ENCODE results near the gene TCERG1L.

TCERG1L gene

DNA sequence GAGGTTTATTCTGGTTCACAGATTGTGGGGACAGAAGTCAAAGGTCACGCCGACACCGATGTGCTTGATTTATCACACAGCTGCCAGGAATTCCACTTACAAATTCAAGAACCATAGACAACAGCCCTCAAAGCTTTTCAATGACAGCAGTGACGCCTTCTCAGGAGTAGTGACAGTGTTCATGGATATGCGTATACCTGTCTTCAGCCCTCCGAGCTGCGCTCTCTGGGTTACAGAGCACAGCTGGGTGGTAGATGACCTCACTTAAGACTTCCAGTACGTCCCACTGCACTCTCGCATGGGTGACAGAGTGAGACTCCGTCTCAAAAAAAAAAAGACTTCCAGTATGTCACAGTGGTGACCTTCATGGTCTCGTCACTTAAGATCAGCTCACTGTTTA is 108.5 kb downstream of the TCERG1L start:
- TF ChIP-seq, protein P1, sequence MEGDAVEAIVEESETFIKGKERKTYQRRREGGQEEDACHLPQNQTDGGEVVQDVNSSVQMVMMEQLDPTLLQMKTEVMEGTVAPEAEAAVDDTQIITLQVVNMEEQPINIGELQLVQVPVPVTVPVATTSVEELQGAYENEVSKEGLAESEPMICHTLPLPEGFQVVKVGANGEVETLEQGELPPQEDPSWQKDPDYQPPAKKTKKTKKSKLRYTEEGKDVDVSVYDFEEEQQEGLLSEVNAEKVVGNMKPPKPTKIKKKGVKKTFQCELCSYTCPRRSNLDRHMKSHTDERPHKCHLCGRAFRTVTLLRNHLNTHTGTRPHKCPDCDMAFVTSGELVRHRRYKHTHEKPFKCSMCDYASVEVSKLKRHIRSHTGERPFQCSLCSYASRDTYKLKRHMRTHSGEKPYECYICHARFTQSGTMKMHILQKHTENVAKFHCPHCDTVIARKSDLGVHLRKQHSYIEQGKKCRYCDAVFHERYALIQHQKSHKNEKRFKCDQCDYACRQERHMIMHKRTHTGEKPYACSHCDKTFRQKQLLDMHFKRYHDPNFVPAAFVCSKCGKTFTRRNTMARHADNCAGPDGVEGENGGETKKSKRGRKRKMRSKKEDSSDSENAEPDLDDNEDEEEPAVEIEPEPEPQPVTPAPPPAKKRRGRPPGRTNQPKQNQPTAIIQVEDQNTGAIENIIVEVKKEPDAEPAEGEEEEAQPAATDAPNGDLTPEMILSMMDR (IDR thresholded peaks at IDR 0.05; ENCODE audit: insufficient read depth, low read length, poor library complexity, severe bottlenecking): no peak
- H3K27me3 ChIP-seq (replicated peaks; ENCODE audit: control insufficient read depth, insufficient read depth, low read length): no peaks in the 10 kb centered on the region
- no peaks in the 10 kb centered on the region for H3K36me3 ChIP-seq (ENCODE audit: control insufficient read depth, insufficient read depth, low read length)
- H3K4me3 ChIP-seq (replicated peaks; ENCODE audit: low read depth, low read length): no peak overlapping the region
- DNase-seq (ENCODE audit: extremely low read depth, insufficient read length): no peak

DNA sequence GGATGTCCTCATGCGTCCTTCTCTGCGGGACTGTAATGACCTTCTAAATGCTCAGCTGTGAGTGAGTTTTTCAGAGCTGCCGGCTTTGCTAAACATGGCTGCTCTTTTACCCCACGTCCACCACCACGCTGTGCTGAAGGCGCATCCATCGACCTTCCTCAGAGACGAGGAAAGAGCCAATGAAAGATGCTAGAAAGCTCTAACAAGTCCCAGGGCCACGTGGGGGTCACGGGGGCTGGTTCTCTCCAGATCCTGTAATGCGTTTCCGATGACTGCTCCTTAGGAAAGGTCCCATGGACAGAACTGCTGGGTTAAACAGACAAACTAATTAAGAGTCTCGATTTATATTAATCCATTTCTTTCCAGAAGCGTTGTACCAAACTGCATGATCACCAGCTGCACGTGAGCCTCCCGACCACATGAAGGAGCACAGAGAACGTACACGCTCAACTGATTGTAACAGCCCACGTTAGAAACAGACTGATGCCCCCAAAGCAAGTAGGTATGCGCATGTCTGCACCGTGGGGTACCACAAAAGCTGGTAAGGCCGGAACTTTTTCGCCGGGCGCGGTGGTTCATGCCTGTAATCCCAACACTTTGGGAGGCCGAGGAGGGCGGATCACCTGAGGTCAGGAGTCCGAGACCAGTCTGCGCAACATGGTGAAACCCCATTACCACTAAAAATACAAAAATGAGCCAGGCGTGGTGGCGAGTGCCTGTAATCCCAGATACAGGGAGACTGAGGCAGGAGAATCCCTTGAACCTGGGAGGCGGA is 109.6 kb downstream of the TCERG1L start:
- Histone ChIP-seq H3K4me3 (replicated peaks; ENCODE audit: low read depth, low read length) (no peak overlapping the region), H3K36me3 (ENCODE audit: control insufficient read depth, insufficient read depth, low read length) (no peaks in the 10 kb centered on the region), H3K27me3 (replicated peaks; ENCODE audit: control insufficient read depth, insufficient read depth, low read length) (no peaks in the 10 kb centered on the region)
- TF ChIP-seq, protein P1 (IDR thresholded peaks at IDR 0.05; ENCODE audit: insufficient read depth, low read length, poor library complexity, severe bottlenecking): no peak
- DNase-seq (ENCODE audit: extremely low read depth, insufficient read length): no peak

DNA sequence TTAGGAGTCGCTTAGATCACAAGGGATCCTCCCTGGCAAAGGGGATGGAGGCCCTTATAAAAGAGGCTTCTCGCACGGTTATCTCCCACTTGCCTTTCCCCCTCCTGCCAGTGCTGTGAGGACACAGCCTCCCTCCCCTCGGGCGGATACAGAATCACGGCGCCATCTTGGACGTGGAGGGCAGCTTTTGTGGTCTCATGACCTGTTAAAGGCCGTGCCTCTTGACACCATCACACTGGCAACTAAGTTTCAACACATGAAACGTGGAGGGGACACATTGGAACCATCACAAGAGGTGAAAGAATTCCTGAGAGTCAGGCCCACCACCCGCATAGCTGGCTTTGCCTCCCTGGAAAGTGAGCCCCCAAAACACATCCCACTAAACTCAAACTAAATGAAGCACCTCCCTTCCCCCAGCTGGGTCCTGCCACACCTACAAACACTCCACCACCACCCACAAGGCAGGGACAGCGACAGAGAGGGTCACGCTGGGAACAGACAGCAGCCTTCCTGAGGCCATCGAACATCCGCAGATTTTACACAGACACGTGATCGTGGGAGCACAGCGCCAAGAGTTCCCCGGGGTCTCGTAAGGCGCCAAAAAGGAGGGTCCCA is 110.6 kb downstream of the TCERG1L start:
- TF ChIP-seq, protein P1 (IDR thresholded peaks at IDR 0.05; ENCODE audit: insufficient read depth, low read length, poor library complexity, severe bottlenecking): no peak
- DNase-seq (ENCODE audit: extremely low read depth, insufficient read length): no peak
- H3K27me3 ChIP-seq (replicated peaks; ENCODE audit: control insufficient read depth, insufficient read depth, low read length): no peaks in the 10 kb centered on the region
- no peaks in the 10 kb centered on the region for H3K36me3 ChIP-seq (ENCODE audit: control insufficient read depth, insufficient read depth, low read length)
- H3K4me3 ChIP-seq (replicated peaks; ENCODE audit: low read depth, low read length): no peak overlapping the region

DNA sequence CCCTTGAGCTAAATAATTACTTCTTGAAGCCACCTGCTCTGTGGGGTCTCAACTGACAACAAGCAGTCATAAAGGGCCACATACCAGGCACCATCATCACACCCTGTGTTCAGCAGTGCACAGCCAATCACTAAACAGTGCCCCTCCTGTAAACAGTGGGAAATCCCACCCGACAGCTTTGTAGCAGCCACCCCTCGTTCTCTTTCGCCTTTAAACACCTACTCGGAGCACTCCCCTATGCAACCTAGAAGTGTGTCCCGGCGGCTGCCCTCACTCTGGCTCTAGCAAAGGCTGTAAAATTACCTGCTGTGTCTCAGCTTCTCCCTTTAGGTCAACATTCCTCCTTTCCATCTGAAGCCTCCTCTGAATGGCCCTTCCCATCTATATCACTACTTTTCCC is 111.9 kb downstream of the TCERG1L start:
- H3K27me3 ChIP-seq (replicated peaks; ENCODE audit: control insufficient read depth, insufficient read depth, low read length): no peaks in the 10 kb centered on the region
- no peak overlapping the region for H3K4me3 ChIP-seq (replicated peaks; ENCODE audit: low read depth, low read length)
- DNase-seq (ENCODE audit: extremely low read depth, insufficient read length): no peak
- TF ChIP-seq, protein P1 (IDR thresholded peaks at IDR 0.05; ENCODE audit: insufficient read depth, low read length, poor library complexity, severe bottlenecking): no peak
- H3K36me3 ChIP-seq (ENCODE audit: control insufficient read depth, insufficient read depth, low read length): no peaks in the 10 kb centered on the region

DNA sequence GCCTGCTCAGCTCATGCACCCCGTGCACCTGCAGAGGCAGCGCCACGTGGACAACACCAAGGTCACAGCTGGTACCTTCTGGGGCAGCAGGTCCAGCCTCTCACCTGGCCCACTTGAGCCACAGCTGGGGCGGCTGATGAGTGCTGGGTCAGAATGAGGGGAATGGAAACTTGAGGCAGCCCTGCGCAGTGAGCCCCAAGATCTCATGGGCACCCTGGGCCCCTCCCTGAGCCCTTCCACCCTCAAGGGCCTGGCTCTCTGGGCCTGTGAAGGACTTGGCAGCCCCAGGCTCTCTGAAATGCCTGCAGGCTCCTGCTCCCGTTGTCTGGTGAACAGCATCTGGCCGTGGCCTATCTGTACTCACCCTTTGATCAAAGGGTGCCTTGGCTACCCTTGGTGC is 112.7 kb downstream of the TCERG1L start:
- H3K27me3 ChIP-seq (replicated peaks; ENCODE audit: control insufficient read depth, insufficient read depth, low read length): no peaks in the 10 kb centered on the region
- no peaks in the 10 kb centered on the region for H3K36me3 ChIP-seq (ENCODE audit: control insufficient read depth, insufficient read depth, low read length)
- TF ChIP-seq, protein P1 (IDR thresholded peaks at IDR 0.05; ENCODE audit: insufficient read depth, low read length, poor library complexity, severe bottlenecking): no peak
- no peak for DNase-seq (ENCODE audit: extremely low read depth, insufficient read length)
- H3K4me3 ChIP-seq (replicated peaks; ENCODE audit: low read depth, low read length): no peak overlapping the region
